ENCODE data around the gene PIP4K2A.

GRCh38 chr10:22537810-22538209, 176.6 kb downstream of the PIP4K2A start:
- no peak for TF ChIP-seq EZH2 (IDR thresholded peaks at IDR 0.05)
- TF ChIP-seq POLR2AphosphoS5 (IDR thresholded peaks at IDR 0.05; ENCODE audit: borderline replicate concordance, low read depth, low read length), result no peak
- no peak for TF ChIP-seq FOXP2 (optimal IDR thresholded peaks at IDR 0.05; ENCODE audit: control extremely low read depth, extremely low read length, insufficient read depth)

All from SK-N-MC (cell line).